ENCODE results near the gene ADH7.

DNA sequence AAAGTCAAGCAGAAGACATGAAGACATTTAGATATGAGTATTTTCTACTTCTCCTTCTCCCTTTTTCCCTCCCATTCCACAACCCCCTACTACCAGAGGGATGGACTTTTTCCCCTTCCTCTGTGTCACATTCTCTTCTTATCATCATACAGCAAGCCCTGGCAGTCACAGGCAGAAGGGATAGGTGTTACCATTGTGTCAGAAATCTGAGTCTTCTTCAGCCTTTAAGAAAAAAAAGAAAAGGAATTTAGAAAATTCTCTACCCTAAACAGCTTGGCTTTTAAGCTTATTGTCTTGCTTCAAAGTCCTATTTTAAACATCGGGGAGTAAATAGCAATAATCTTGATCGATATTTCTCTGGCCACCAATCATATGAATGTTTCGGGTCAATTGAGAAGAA lies 51.7 kb downstream of the ADH7 start:
- TF ChIP-seq POLR2AphosphoS5 (IDR thresholded peaks at IDR 0.05; ENCODE audit: low read depth, low read length) = no peak
- no peak for TF ChIP-seq TAF1 (IDR thresholded peaks at IDR 0.05; ENCODE audit: borderline replicate concordance, insufficient read depth, low read length)
